Measurements from ENCODE around the gene IGLL1.

- no peak for TF ChIP-seq TAF1 (IDR thresholded peaks at IDR 0.05; ENCODE audit: low read depth)
- TF ChIP-seq CTCF (IDR thresholded peaks at IDR 0.05; ENCODE audit: poor library complexity, severe bottlenecking), result no peak
- TF ChIP-seq POLR2AphosphoS5 (IDR thresholded peaks at IDR 0.05), result no peak
- no peak for TF ChIP-seq MXI1 (conservative IDR thresholded peaks at IDR 0.05; ENCODE audit: poor library complexity, severe bottlenecking)
- TF ChIP-seq REST (IDR thresholded peaks at IDR 0.05; ENCODE audit: borderline replicate concordance), result no peak
Observed at GRCh38 chr22:23626286-23626975, 46.3 kb upstream of the IGLL1 start.
